T-cell (primary cell): Measurements from ENCODE around the gene PRKN. TPM values are rescaled to one million over a fixed set of nuclear protein-coding genes. Genes with fewer than 3 reads are reported as not detected.

ENCODE experiments used
- ATAC-seq, 4 experiments: fragments of 200-7000 bp in 3 of 4; fragments of 150-1000 bp in 1 of 4; cut with Tn5 transposase; replicated peaks in 1 of 4; 1 replicate in 3 of 4; 2 replicates in 1 of 4; pipeline ENCODE4 v1.10.0; 2021; ENCODE audit warnings: moderate library complexity in 3 of 4, mild to moderate bottlenecking in 2 of 4, moderate number of reproducible peaks in 1 of 4
- CTCF ChIA-PET, 2 donors: fragments of 300-600 bp; sonication (Branson Sonifier 250); formaldehyde crosslinking; loops; one replicate each; lab custom pipeline; 2022; ENCODE audit warnings: antibody characterized with exemption in 2 of 2; lab: Charles Lee
- POLR2A ChIA-PET, 2 donors: fragments of 300-600 bp; sonication (Branson Sonifier 250); formaldehyde crosslinking; loops; one replicate each; lab custom pipeline; 2022; ENCODE audit warnings: antibody characterized with exemption in 2 of 2; lab: Charles Lee
- DNase-seq, 35 experiments: peaks; one replicate each; pipeline versions ENCODE4 v3.0.0 to v3.0.0-alpha.2; 2013 to 2023
- H3K27ac ChIP-seq: one replicate; pipeline ENCODE4 v1.5.1; 2013; ENCODE audit warnings: low read length
- H3K27me3 ChIP-seq, 2 experiments: replicated peaks in 1 of 2; 1 replicate in 1 of 2; 2 replicates in 1 of 2; pipeline versions ENCODE4 v1.6.1 to v1.7.0; 2013; ENCODE audit warnings: low read length in 1 of 2, mixed read lengths in 1 of 2; ENCODE audit not compliant: control insufficient read depth in 2 of 2, insufficient read depth in 2 of 2; ENCODE audit errors: extremely low read depth in 1 of 2
- H3K36me3 ChIP-seq, 2 donors: 1 replicate in 1 of 2; 2 replicates in 1 of 2; pipeline versions ENCODE4 v1.6.1 to v1.7.0; 2013; ENCODE audit warnings: low read length in 1 of 2; ENCODE audit not compliant: control insufficient read depth in 2 of 2, insufficient read depth in 1 of 2; ENCODE audit errors: extremely low read depth in 1 of 2
- H3K4me1 ChIP-seq, 2 experiments: 1 replicate in 1 of 2; 2 replicates in 1 of 2; pipeline versions ENCODE4 v1.6.1 to v1.7.0; 2013; ENCODE audit warnings: low read length in 2 of 2, mixed read lengths in 1 of 2; ENCODE audit not compliant: insufficient read depth in 2 of 2, control insufficient read depth in 1 of 2; ENCODE audit errors: extremely low read depth in 1 of 2
- H3K4me3 ChIP-seq, 2 donors: 1 replicate in 1 of 2; 2 replicates in 1 of 2; pipeline versions ENCODE4 v1.5.1 to v1.7.0; 2013; ENCODE audit warnings: mild to moderate bottlenecking in 2 of 2, low read length in 1 of 2, moderate library complexity in 1 of 2; ENCODE audit not compliant: control insufficient read depth in 1 of 2; ENCODE audit errors: extremely low read depth in 1 of 2
- H3K9me3 ChIP-seq: 2 replicates; pipeline ENCODE4 v1.7.0; 2013
- H3K27ac Mint-ChIP-seq, 2 donors: one replicate each; pipeline ENCODE4 v1.8.0; 2020 to 2021; ENCODE audit warnings: mild to moderate bottlenecking in 2 of 2, mixed read lengths in 2 of 2
- H3K27me3 Mint-ChIP-seq, 2 donors: one replicate each; pipeline ENCODE4 v1.8.0; 2021 to 2022; ENCODE audit warnings: mixed read lengths in 2 of 2
- H3K36me3 Mint-ChIP-seq: one replicate; pipeline ENCODE4 v1.8.0; 2021; ENCODE audit warnings: mixed read lengths
- H3K4me1 Mint-ChIP-seq, 3 donors: one replicate each; pipeline ENCODE4 v1.8.0; 2020 to 2022; ENCODE audit warnings: mixed read lengths in 3 of 3, mild to moderate bottlenecking in 1 of 3
- H3K4me3 Mint-ChIP-seq, 3 donors: one replicate each; pipeline ENCODE4 v1.8.0; 2020 to 2022; ENCODE audit warnings: mild to moderate bottlenecking in 3 of 3, mixed read lengths in 3 of 3, moderate library complexity in 3 of 3
- H3K9me3 Mint-ChIP-seq, 3 donors: one replicate each; pipeline ENCODE4 v1.8.0; 2020 to 2022; ENCODE audit warnings: mixed read lengths in 3 of 3
- WGBS: methylation state at CpG from one replicate; pipeline ENCODE4 v1.1.5; 2013; ENCODE audit warnings: missing lambda C conversion rate; ENCODE audit not compliant: insufficient coverage; 5-methylcytosine and 5-hydroxymethylcytosine counted together
- total RNA-seq, 35 experiments: library from RNA in 6 of 35; stranded (reverse) in 6 of 35; fragments of 120-200 nt in 1 of 35; gene quantifications; one replicate each; pipeline versions ENCODE4 v1.2.1 to v1.2.4 and lab custom pipeline; 2013 to 2026

PRKN gene
- total RNA-seq, 5 donors from 2014 or later (not counting 1 experiment from before 2014, with no cell fraction given) = 3.4 to 7.7 (median 6.1) TPM

DNA sequence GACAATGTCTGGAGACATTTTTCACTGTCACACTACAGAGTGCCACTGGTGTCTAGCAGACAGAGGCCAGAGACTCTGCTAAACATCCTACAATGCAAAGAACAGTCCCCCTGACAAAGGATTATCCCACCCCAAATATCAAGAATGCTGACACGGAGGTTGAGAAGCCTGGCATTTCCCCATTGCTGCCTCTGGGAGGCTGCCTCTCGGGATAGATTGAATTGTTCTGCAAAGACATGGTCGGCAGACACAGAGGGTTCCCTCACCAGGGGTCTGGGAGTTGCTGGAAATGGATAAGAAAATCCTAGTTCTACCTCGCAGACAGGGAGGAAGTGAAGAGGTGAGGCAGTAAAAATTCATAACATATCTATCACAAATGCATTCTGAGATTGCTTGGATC, 1287.3 kb downstream of the PRKN start:
- peaks cover 0 to 2% of the 10 kb centered on the region in 2 experiments for H3K27me3 ChIP-seq
- WGBS = no CpG with 5 or more reads among the region's 4 CpGs
- POLR2A ChIA-PET = no interaction called here
- H3K36me3 Mint-ChIP-seq = no peaks in the 10 kb centered on the region
- H3K36me3 ChIP-seq = no peaks in the 10 kb centered on the region
- no peak for DNase-seq
- H3K9me3 ChIP-seq = no peaks in the 10 kb centered on the region
- H3K9me3 Mint-ChIP-seq = no peaks in the 10 kb centered on the region
- H3K27ac Mint-ChIP-seq = no peak overlapping the region
- no peak for ATAC-seq
- peaks cover 0 to 10% (median 6%) of the 10 kb centered on the region in 3 donors for H3K4me1 Mint-ChIP-seq
- peaks cover 2 to 3% of the 10 kb centered on the region in 2 donors for H3K27me3 Mint-ChIP-seq
- H3K4me1 ChIP-seq = no peaks in the 10 kb centered on the region
- no peak overlapping the region for H3K4me3 ChIP-seq
- CTCF ChIA-PET = no interaction called here
- H3K27ac ChIP-seq = no peak overlapping the region
- no peak overlapping the region for H3K4me3 Mint-ChIP-seq

DNA sequence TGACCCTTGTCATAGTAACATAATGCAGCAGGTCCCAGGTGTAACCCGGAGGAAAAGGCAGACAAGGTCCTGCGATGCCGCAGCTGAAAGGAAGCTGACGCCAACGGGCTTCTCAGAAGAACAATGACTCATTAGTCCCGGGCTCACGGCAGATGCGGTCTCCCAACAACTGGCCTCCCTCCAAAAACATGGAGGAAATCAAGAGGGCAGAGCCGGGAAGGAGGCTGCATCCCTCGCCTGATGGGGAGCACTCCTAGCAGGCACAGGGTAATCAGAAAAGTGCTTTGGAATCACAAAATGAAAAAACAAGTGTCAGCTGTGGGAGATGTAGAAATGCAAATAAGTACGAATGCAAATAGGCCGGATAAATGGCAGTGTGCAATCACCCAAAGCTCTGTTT, 1288.5 kb downstream of the PRKN start:
- Histone ChIP-seq H3K27me3 (peaks cover 2% of the 10 kb centered on the region in 2 experiments), H3K36me3 (no peaks in the 10 kb centered on the region), H3K27ac (no peak overlapping the region), H3K9me3 (no peaks in the 10 kb centered on the region), H3K4me1 (no peaks in the 10 kb centered on the region), H3K4me3 (no peak overlapping the region)
- Mint-ChIP-seq H3K27me3 (peaks cover 2 to 3% of the 10 kb centered on the region in 2 donors), H3K27ac (no peak overlapping the region), H3K36me3 (no peaks in the 10 kb centered on the region), H3K9me3 (no peaks in the 10 kb centered on the region), H3K4me1 (no peaks in the 10 kb centered on the region), H3K4me3 (no peak overlapping the region)
- POLR2A ChIA-PET = no interaction called here
- ATAC-seq (no peak), DNase-seq (no peak)
- WGBS = 83% methylated on average over 7 of the region's 12 CpGs
- CTCF ChIA-PET = interaction anchor here in 1 of 2 donors (0.6 kb wide), 1 partner anchor 23 kb away, joined by 7 read pairs; no protein-coding TSS in a partner anchor

DNA sequence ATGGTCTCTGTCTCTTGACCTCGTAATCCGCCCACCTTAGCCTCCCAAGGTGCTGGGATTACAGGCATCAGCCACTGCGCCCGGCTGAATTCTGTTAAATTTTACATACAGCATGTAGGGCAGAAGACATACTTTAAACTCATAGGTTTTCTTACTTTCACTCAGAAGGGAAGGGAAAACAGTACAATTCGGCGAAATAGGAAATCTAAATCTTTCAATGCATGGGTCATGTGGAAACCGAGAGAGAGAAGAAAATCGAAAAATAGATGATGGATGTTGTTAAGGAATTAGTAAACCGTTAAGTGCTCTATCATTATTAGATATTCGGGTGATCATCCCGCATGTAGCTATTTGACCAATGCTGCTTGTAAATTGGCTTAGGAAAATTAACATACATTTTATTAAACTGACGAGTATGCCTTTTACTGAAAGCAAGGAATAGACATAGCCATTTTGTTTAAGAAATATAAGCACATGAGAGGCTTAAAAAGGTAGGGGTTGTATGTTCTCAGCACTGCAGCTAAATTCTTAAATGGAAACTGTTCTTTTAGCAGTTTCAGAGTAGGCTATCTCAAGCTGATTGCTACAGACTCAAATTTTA, 1289.0 kb downstream of the PRKN start:
- Mint-ChIP-seq H3K27ac (no peak overlapping the region), H3K9me3 (no peaks in the 10 kb centered on the region), H3K4me1 (no peaks in the 10 kb centered on the region), H3K27me3 (peaks cover 2 to 3% of the 10 kb centered on the region in 2 donors), H3K36me3 (no peaks in the 10 kb centered on the region), H3K4me3 (no peak overlapping the region)
- Histone ChIP-seq H3K4me3 (no peak overlapping the region), H3K27ac (no peak overlapping the region), H3K4me1 (no peaks in the 10 kb centered on the region), H3K9me3 (no peaks in the 10 kb centered on the region), H3K27me3 (peaks cover 2% of the 10 kb centered on the region in 2 experiments), H3K36me3 (no peaks in the 10 kb centered on the region)
- ATAC-seq (no peak), DNase-seq (no peak)
- ChIA-PET POLR2A (interaction anchor here in 1 of 2 donors (0.6 kb wide), 1 partner anchor 31 kb away, joined by 3 read pairs; no protein-coding TSS in a partner anchor), CTCF (no interaction called here)
- 100% methylated on average over 2 of the region's 12 CpGs for WGBS

DNA sequence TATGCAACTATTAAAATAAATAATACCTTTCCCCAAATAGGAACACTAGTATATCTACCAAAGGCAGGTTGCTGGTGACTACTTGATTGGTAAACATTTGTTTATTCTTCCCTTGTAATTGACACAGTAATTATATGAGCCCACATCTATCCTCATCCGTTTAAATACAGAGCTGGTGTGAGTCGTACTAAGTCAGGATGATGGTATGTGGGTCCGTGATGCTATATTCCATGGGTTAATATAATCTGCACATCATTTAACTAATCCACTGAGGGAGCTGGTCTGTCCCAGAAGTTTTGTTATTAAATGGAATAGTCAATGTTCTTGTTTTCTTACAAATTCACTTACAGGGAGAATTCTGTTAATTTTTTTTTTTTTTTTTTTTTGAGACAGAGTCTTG, 1289.7 kb downstream of the PRKN start:
- CTCF ChIA-PET = interaction anchor here in 1 of 2 donors (1.9 kb wide), 1 partner anchor 19 kb away, joined by 5 read pairs; no protein-coding TSS in a partner anchor
- WGBS = no CpG with 5 or more reads among the region's 3 CpGs
- H3K27me3 Mint-ChIP-seq = peaks cover 2 to 3% of the 10 kb centered on the region in 2 donors

DNA sequence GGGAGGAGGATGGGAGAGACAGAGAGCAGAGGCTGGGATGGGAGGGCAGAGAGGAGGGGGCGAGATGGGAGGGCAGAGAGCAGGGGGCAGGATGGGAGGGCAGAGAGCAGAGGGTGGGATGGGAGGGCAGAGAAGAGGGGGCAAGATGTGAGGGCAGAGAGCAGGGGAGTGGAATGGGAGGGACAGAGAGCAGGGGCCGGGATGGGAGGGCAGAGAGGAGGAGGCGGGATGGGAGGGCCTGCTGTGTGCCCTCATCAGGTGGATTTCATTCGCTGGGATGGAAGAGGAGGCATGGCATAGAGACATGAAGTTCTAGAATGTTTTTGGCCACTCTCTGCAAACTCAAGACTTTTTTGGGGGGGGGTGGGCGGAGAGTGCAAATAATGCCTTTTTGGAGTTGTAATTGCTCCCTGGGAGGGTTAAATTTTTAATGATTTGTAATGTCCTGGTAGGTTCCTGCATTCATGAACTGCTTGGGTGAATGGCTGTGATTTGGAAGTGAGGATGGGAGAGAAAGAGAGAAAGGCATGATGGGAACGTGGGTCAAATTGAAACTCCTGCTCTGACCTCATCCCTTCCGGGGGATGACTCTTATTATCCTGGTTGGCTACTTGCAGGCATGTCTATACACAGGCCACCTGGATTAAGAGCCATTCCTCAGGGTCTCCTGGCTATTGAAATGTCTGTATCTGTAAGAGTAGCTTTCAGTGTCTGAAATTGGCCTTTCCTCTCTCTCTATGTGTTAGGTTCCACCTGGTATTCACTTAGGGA, 1291.3 kb downstream of the PRKN start:
- no peak for ATAC-seq
- Mint-ChIP-seq H3K27ac (no peak overlapping the region), H3K4me1 (no peaks in the 10 kb centered on the region), H3K4me3 (no peak overlapping the region), H3K36me3 (no peaks in the 10 kb centered on the region), H3K9me3 (no peaks in the 10 kb centered on the region), H3K27me3 (peaks cover 2 to 3% of the 10 kb centered on the region in 2 donors)
- Histone ChIP-seq H3K27me3 (peaks cover 2% of the 10 kb centered on the region in 2 experiments), H3K4me1 (no peaks in the 10 kb centered on the region), H3K27ac (no peak overlapping the region), H3K4me3 (no peak overlapping the region), H3K36me3 (no peaks in the 10 kb centered on the region), H3K9me3 (no peaks in the 10 kb centered on the region)
- WGBS = 88% methylated on average over 5 of the region's 7 CpGs
- DNase-seq = no peak
- ChIA-PET POLR2A (no interaction called here), CTCF (interaction anchor here in 1 of 2 donors (1.9 kb wide), 1 partner anchor 18 kb away, joined by 5 read pairs; no protein-coding TSS in a partner anchor)

More for the DNA sequence above, 1289.7 kb downstream of the PRKN start:
- Mint-ChIP-seq H3K4me1 (no peaks in the 10 kb centered on the region), H3K27ac (no peak overlapping the region), H3K4me3 (no peak overlapping the region), H3K9me3 (no peaks in the 10 kb centered on the region), H3K36me3 (no peaks in the 10 kb centered on the region)
- H3K9me3 ChIP-seq = no peaks in the 10 kb centered on the region
- ATAC-seq = no peak
- no peaks in the 10 kb centered on the region for H3K4me1 ChIP-seq
- DNase-seq = no peak
- H3K27me3 ChIP-seq = peaks cover 2% of the 10 kb centered on the region in 2 experiments
- no peaks in the 10 kb centered on the region for H3K36me3 ChIP-seq
- H3K27ac ChIP-seq = no peak overlapping the region
- H3K4me3 ChIP-seq = no peak overlapping the region
- POLR2A ChIA-PET = no interaction called here

DNA sequence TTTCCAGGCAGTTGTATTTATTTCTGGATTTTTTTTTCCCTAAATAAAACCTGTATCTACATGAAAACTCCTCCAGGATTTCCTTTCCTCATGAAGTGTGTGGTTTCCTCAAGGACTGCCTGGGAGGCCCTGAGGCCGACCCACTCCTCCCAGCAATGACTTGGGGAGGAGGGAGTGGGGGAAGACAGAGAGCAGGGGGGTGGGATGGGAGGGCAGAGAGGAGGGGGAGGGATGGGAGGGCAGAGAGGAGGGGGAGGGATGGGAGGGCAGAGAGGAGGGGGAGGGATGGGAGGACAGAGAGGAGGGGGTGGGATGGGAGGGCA, 1291.9 kb downstream of the PRKN start:
- no peaks in the 10 kb centered on the region for H3K9me3 ChIP-seq
- H3K27me3 ChIP-seq = peaks cover 2% of the 10 kb centered on the region in 2 experiments
- ChIA-PET CTCF (no interaction called here), POLR2A (no interaction called here)
- no peaks in the 10 kb centered on the region for H3K9me3 Mint-ChIP-seq
- no peak for DNase-seq
- H3K36me3 Mint-ChIP-seq = no peaks in the 10 kb centered on the region
- H3K4me1 Mint-ChIP-seq = no peaks in the 10 kb centered on the region
- no peak overlapping the region for H3K4me3 ChIP-seq
- H3K4me1 ChIP-seq = no peaks in the 10 kb centered on the region
- no peak overlapping the region for H3K27ac Mint-ChIP-seq
- no CpG with 5 or more reads among the region's 1 CpG for WGBS
- H3K27me3 Mint-ChIP-seq = peaks cover 2 to 3% of the 10 kb centered on the region in 2 donors
- no peak overlapping the region for H3K4me3 Mint-ChIP-seq
- H3K27ac ChIP-seq = no peak overlapping the region
- ATAC-seq = no peak
- no peaks in the 10 kb centered on the region for H3K36me3 ChIP-seq
